GM13977 (cell line): ENCODE results near the gene MUCL3.

Experiments
- DNase-seq: peaks from one replicate; pipeline ENCODE4 v3.0.0; 2012; ENCODE audit warnings: low spot score
- in situ Hi-C: fragments of 300-500 bp; cut with MboI; formaldehyde crosslinking; loops from one replicate; pipeline ENCODE4 v1.12.0; 2022; ENCODE audit warnings: low sequenced_read_pairs, low pct_unique_long_range_greater_than_20kb, mixed read lengths, inconsistent platforms; ENCODE audit not compliant: unreplicated experiment
- TF ChIP-seq, protein P1 (sequence below): IDR thresholded peaks from 2 replicates; pipeline ENCODE4 v1.5.1; 2012; ENCODE audit warnings: mild to moderate bottlenecking, control low read depth; ENCODE audit not compliant: insufficient read depth; ENCODE audit errors: extremely low read depth, missing control alignments

Gene MUCL3

DNA sequence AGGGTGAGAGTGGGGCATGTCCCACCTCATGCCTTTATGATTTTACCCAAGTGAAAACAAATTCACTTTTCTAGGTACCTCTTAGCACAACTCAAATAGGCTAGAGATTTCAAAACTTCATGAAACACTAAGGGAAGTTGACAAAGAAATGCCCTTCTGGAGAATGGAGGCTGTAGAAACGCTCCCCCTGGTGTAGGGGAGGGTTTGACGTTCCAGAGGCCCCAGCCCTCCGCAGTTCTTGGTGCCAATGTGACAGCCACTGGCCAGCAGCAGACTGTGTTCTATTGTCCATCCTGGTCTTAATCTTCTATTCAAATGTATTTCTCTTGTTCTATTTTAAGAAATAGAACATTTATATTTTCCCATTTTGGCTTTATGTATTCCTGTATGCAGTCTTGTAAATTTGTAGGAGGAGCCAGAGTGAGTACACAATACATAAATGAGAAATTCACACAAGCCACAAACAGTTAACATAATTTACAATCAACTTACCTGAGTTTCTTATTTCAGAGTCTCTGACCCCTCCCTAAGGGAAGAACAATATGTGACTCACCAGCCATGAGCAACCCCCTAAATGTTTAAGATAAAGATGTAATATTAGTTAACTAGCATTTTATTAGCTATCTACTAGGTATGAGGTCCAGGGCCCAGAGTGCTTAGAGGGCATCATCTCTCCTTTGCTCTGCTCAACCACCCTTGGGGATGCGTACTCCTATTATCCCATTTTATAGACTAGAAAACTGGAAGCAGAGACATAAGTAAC is 33.9 kb downstream of the MUCL3 start:
- DNase-seq = no peak
- in situ Hi-C loops = no loop called here
- TF ChIP-seq, protein P1, sequence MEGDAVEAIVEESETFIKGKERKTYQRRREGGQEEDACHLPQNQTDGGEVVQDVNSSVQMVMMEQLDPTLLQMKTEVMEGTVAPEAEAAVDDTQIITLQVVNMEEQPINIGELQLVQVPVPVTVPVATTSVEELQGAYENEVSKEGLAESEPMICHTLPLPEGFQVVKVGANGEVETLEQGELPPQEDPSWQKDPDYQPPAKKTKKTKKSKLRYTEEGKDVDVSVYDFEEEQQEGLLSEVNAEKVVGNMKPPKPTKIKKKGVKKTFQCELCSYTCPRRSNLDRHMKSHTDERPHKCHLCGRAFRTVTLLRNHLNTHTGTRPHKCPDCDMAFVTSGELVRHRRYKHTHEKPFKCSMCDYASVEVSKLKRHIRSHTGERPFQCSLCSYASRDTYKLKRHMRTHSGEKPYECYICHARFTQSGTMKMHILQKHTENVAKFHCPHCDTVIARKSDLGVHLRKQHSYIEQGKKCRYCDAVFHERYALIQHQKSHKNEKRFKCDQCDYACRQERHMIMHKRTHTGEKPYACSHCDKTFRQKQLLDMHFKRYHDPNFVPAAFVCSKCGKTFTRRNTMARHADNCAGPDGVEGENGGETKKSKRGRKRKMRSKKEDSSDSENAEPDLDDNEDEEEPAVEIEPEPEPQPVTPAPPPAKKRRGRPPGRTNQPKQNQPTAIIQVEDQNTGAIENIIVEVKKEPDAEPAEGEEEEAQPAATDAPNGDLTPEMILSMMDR = no peak

DNA sequence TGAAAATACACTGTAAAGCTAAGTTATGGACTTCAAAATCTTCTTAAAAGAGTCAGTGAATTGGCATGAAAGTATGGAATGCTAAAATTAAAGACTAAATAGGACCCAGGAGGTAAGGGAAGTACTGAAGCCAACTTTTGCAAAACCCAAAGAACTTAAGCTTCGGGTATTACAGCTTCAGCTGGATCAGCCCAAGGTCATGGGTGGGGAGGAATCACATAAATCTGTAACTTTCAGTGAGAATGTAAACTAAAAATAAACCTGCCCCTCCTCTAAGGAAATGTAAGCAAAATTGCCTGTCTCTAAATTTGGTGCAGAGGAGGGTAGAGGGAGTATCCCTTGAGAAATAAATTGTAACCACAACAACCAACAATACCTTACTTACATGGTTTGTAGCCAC is 38.4 kb downstream of the MUCL3 start:
- DNase-seq = no peak
- in situ Hi-C loops = no loop called here
- TF ChIP-seq, protein P1 = no peak

DNA sequence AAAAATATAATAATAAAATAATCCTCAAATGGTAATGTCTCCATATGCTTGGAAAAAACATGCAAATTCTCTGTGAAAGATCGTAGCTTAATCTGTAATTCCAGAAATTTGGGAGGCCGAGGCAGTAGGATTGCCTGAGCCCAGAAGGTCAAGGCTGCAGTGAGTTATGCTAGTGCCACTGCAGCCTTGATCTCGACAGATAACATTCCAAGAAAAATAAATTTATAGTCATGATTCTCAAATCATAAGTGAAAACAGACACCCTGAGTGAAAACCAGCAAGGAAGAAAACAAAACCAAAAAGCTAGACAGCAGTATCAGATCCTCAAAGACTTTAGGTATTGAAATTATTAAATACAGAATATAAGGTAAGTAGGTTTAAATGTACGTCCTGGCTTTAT is 38.9 kb downstream of the MUCL3 start:
- DNase-seq = no peak
- TF ChIP-seq, protein P1 = no peak
- in situ Hi-C loops = no loop called here

DNA sequence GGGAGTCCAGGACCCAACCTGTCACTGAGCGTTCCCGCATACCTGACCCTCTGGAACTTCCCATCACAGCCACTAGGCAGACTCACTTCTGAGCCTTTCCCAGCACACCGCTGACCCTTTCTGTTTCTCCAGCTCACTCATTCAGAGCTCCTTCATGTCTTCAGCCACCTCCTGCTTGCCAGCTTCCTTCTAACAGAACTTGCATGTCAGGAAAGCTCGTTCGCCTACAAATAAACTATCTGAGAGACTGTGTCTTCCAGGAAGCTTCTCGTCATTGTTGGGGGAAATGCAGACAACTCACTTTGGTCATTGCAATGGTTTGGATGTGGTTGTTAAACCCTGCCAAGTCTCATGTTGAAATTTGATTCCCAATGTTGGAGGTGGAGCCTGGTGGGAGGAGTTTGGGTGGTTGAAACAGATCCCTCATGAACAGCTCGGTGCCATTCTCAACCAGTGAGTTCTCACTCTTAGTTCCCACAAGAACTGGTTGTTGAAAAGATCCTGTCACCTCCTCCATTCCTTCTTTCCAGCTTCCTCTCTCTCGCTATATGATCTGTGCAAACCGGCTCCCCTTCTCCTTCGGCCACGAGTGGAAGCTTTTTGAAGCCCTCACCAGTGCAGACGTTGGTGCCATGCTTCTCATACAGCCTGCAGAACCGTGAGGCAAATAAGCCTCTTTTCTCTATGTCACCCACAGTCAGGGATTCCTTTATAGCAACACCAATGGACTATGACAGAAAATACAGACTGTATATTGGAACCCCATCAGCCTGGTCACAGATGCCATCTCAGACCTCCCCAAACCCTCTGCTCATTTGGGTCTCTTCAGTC is 41.4 kb downstream of the MUCL3 start:
- DNase-seq = no peak
- in situ Hi-C loops = no loop called here
- TF ChIP-seq, protein P1 = no peak

DNA sequence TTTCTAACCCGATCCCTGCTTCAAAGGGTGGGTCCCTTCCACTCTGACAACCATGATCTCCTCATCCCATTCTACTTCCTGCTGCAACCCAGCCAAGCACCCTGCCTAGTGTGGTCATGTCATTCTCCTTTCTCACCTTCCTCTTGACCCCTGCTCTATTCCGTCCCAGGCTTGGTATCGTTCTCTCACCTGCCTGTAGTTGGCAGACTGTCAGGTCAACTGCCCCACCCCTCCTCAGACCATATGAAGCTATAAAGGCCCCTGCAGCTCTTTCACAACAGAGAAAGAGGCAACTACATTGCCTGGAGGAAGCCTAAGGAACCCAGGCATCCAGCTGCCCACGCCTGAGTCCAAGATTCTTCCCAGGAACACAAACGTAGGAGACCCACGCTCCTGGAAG is 42.7 kb downstream of the MUCL3 start, which contains the start of gene MUC21:
TSS of gene MUC21 (plus strand) at position 280 of the 400 bp plus-strand sequence. CDS start 241 bp downstream, outside the sequence.
- DNase-seq = no peak
- TF ChIP-seq, protein P1 = no peak
- in situ Hi-C loops = no loop called here

DNA sequence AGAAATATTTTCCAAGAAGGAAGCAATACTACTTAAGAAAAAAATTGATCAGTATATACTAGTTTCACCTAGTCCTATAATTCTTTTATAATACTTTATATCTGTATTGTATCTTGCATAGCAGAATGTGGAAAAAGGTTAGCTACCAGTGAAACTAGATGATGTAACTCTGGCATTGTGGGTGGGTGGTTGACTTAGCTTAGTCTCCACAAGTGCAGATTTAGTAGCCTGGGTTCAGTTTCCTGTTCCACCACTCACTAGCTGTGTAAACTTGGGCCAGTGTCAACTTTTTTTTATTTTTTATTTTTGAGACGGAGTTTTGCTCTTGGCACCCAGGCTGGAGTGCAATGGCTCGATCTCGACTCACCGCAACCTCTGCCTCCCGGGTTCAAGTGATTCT is 44.7 kb downstream of the MUCL3 start:
- no peak for DNase-seq
- in situ Hi-C loops = no loop called here
- TF ChIP-seq, protein P1 = no peak
